Effector memory CD8-positive, alpha-beta T cell (primary cell): Measurements from ENCODE around the gene PCK1.

Experiments
- ATAC-seq: fragments of 150-1000 bp; cut with Tn5 transposase; replicated peaks from 2 replicates; pipeline ENCODE4 v1.10.0; 2021; ENCODE audit warnings: mild to moderate bottlenecking, moderate library complexity
- DNase-seq, 3 experiments: peaks; one replicate each; pipeline ENCODE4 v3.0.0; 2021
- H3K27ac Mint-ChIP-seq, 2 donors: one replicate each; pipeline ENCODE4 v1.8.0; 2022; ENCODE audit warnings: mild to moderate bottlenecking in 2 of 2, mixed read lengths in 2 of 2, moderate library complexity in 2 of 2
- H3K27me3 Mint-ChIP-seq, 2 donors: one replicate each; pipeline ENCODE4 v1.8.0; 2022; ENCODE audit warnings: mixed read lengths in 2 of 2
- H3K36me3 Mint-ChIP-seq: one replicate; pipeline ENCODE4 v1.8.0; 2022; ENCODE audit warnings: mild to moderate bottlenecking, moderate library complexity, mixed read lengths; ENCODE audit not compliant: insufficient read depth
- H3K4me1 Mint-ChIP-seq, 2 donors: one replicate each; pipeline ENCODE4 v1.8.0; 2022; ENCODE audit warnings: low read depth in 2 of 2, mixed read lengths in 2 of 2
- H3K4me3 Mint-ChIP-seq, 2 donors: one replicate each; pipeline ENCODE4 v1.8.0; 2022; ENCODE audit warnings: mild to moderate bottlenecking in 2 of 2, mixed read lengths in 2 of 2, moderate library complexity in 2 of 2
- H3K9me3 Mint-ChIP-seq, 2 donors: one replicate each; pipeline ENCODE4 v1.8.0; 2022; ENCODE audit warnings: mixed read lengths in 2 of 2

Gene PCK1

DNA sequence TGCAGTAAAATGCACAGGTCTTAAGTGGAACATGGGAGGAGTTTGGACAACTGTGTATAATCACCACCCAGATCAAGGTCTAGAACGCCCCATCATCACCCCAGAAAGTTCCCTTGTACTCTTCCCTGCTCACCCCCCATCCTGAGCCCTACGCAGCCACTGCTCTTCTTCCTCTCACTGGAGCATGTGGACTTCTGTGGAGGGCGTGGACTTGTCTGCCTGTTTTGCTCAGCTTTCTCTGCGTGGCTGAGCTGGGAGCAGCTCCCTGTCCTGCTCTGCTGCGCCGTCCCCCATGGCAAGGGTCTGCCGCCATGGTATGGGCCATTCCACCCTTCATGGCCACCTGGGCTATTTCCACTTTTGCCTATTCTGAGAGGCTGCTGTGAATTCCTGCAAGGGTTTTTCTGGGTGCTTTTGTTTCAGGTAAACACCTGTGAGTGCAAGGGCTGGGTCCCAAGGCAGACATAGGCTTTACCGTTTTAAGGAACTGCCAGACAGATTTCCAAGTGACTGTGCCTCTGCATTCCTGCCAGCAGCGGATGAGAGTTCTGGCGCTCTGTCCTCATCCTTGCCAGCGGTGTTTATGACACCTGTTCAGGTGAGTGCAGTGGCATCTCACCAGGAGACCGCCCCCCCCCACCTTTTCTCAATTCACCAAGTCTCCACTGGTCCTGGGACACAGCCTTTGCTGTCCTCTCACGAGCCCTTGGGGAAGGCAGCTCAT, 19.7 kb downstream of the PCK1 start:
- Mint-ChIP-seq H3K27ac (no peak overlapping the region), H3K9me3 (no peaks in the 10 kb centered on the region), H3K4me3 (no peak overlapping the region), H3K36me3 (no peaks in the 10 kb centered on the region), H3K4me1 (peaks cover 0 to 1% of the 10 kb centered on the region in 2 donors), H3K27me3 (peaks cover 62 to 76% of the 10 kb centered on the region in 2 donors)
- DNase-seq = no peak
- no peak for ATAC-seq

DNA sequence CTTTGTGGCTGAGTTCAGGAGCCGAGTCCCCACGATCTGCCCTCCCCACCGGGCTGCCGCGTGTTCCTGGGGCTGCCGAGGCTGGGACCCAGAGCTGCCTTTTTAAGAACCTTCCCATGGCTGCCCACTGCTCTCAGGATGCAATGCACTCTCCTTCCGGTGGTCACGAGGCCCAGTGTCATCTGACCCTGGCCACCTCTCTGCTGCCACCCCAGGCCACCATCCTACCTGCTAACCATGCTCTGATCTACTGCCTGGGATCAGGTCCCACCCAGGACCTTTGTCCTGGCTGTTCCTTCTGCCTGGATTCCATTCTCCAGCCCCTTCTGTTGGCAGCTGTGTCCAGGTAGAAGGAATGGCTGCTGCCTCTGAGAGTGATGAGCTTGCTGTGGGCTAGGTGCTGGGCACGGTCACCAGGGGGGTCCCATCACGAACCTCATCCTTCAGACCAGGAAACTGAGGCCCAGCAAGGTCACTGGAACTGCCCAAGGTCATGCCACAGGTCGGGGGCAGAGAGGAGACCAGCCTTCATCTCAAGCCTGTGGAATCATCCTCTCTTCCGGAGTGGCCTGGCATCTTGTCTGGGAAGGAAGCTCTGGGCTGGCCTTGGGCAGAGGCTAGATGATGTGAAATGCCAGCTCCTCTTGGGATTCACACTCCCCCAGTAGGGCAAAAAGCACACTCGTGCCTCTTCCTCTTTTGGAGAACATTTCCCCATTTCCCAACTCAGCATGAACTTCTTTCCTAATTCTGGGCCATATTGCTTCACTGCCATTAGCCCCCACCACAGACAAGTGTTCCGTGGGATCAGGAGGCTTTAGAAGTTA, 20.5 kb downstream of the PCK1 start:
- H3K27ac Mint-ChIP-seq = no peak overlapping the region

DNA sequence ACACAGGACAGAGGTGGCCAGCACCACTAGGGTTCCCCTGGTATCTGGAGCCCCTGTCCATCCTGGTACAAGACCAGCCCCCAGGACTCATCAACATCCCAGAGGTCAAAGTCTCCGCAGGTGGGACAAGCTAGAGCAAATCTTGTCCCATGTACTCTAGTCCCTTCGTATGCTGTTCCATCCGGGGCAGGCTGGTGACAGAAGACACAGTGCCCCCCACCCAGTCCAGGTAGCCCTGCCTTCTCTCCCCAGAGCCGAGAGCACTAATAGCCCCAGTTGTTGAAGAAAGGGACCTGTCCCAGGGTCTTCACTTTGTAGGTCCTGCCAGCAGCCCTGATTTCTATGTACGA, 21.1 kb downstream of the PCK1 start:
- Mint-ChIP-seq H3K27me3 (peaks cover 66 to 83% of the 10 kb centered on the region in 2 donors), H3K4me3 (no peak overlapping the region), H3K4me1 (peaks cover 0 to 1% of the 10 kb centered on the region in 2 donors), H3K27ac (no peak overlapping the region), H3K36me3 (no peaks in the 10 kb centered on the region), H3K9me3 (no peaks in the 10 kb centered on the region)
- ATAC-seq (no peak), DNase-seq (no peak)

More for the DNA sequence above, 20.5 kb downstream of the PCK1 start:
- no peak for DNase-seq
- no peak overlapping the region for H3K4me3 Mint-ChIP-seq
- peaks cover 0 to 1% of the 10 kb centered on the region in 2 donors for H3K4me1 Mint-ChIP-seq
- no peak for ATAC-seq
- no peaks in the 10 kb centered on the region for H3K9me3 Mint-ChIP-seq
- H3K27me3 Mint-ChIP-seq = peaks cover 66 to 83% of the 10 kb centered on the region in 2 donors
- no peaks in the 10 kb centered on the region for H3K36me3 Mint-ChIP-seq

DNA sequence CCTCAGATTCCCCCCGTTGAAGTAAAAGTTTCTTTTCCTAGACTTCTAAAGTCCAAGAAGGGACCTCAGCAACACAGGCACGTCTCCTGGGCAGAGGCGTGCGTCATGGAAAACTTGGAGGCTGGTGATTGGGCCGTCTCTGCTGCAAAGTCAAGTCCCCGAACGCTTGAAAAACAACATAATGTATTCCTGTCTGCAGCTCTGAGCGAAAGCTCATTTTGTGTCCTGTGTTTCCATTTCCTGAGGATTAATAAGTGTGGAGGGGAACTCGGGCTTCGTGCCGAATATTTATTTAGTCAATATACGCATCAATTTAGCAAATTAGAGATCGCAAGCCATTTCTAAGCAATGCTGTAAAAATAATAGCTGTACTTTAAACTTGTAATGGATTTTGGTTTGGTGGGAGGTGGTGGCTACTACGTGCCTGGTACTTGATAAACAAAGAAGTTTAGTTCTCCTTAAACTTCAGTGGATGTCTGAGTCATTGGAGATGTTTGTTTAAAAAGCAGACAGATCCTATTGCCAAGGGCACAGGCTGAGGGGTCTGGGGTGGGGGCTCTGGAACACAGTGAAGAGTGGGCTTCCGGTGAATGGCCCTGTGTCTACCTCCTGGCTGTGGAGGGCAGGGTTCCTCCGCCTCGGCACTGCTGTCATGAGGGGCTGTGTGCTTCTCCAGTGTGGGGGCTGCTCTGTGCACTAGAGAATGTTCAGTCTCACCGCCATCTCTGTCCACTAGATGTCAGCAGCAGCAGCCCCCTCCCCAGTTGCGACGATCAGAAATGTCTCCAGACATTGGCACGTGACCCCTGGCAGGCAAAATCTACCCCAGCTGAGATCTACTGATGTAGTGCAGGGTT, 21.8 kb downstream of the PCK1 start:
- Mint-ChIP-seq H3K27me3 (peaks cover 66 to 83% of the 10 kb centered on the region in 2 donors), H3K27ac (no peak overlapping the region), H3K36me3 (no peaks in the 10 kb centered on the region), H3K9me3 (no peaks in the 10 kb centered on the region), H3K4me3 (no peak overlapping the region), H3K4me1 (peaks cover 0 to 1% of the 10 kb centered on the region in 2 donors)
- DNase-seq (no peak), ATAC-seq (no peak)

- no peaks in the 10 kb centered on the region for H3K36me3 Mint-ChIP-seq
- ATAC-seq (no peak), DNase-seq (no peak)
- H3K27me3 Mint-ChIP-seq = peaks cover 66 to 75% of the 10 kb centered on the region in 2 donors
- H3K9me3 Mint-ChIP-seq = no peaks in the 10 kb centered on the region
- no peak overlapping the region for H3K4me3 Mint-ChIP-seq
- no peak overlapping the region for H3K27ac Mint-ChIP-seq
- H3K4me1 Mint-ChIP-seq = peaks cover 0 to 1% of the 10 kb centered on the region in 2 donors
Observed at GRCh38 chr20:57583289-57584257, 22.7 kb downstream of the PCK1 start.

DNA sequence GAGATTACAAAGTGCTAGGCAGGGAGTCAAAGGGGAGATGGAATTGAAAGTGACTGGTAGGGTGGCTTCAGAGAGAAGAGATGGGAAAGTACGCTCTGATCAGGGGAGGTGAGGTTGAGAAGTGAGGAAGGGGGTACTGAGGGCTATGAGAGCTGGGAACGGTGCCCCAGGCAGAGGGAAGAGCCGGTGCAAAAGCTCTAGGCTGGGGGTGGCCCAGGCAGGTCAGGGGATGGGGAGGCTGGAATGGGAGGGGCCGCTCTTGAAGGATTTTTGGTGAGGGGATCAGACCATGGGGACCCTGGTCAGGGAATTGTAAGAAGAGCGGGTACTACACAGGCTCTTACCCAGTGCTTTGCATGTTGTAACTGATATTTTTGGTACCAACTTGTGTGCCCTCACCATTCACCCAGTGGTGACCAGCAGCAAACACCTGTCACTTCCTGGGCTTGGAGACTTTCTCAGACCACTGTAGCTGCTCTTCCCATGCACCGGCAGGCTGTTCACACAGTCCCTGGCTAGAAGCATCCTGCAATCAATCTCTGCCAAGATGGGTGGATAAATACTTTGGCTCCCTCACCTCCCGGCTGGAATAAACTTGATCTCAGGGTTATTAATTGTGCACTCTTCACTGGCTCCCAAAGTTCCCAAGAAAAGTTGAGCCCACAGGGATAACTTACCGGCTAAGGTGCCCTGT, 24.0 kb downstream of the PCK1 start:
- no peak overlapping the region for H3K4me3 Mint-ChIP-seq
- H3K27me3 Mint-ChIP-seq = peaks cover 61 to 67% of the 10 kb centered on the region in 2 donors
- H3K36me3 Mint-ChIP-seq = no peaks in the 10 kb centered on the region

DNA sequence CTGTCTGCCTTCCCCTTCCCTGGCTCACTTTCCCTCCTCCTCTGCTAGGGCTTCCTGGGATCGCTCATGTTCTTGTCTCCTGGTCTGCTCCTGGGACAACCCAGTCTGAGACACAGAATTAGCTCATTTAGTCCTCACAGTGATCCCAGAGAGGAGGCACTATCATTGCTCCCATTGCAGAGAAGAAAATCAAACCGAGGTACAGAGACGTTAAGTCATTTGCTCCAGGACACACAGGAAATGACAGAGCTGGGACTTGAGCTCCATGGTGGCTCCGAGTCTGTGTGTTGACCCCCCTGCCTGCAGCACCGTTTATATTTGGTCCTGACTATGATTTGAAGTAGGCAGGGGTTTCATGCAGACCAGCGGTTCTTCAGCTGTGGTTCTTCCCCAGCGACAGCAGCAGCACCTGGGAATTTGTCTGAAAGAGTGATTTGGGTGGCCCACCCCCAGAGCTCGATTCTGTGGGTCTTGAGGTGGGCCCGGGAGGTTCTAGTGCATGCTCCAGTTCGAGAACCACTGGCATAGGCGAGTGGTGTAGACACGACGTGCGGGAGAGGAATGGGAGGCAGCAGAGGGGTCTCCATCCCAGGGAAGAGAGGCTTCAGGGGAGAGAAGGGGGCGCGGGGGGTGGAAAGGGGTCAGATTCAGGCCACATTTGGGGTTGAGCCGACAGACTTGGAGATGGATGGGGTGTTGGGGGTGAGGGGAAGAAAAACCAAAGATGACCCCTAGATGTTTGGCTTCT, 24.7 kb downstream of the PCK1 start:
- no peak for DNase-seq
- Mint-ChIP-seq H3K9me3 (no peaks in the 10 kb centered on the region), H3K4me1 (no peaks in the 10 kb centered on the region), H3K27ac (no peak overlapping the region), H3K4me3 (no peak overlapping the region), H3K36me3 (no peaks in the 10 kb centered on the region), H3K27me3 (peaks cover 54 to 67% of the 10 kb centered on the region in 2 donors)
- no peak for ATAC-seq

More for the DNA sequence above, 24.0 kb downstream of the PCK1 start:
- ATAC-seq = no peak
- no peak for DNase-seq
- no peaks in the 10 kb centered on the region for H3K9me3 Mint-ChIP-seq
- no peak overlapping the region for H3K27ac Mint-ChIP-seq
- peaks cover 0 to 1% of the 10 kb centered on the region in 2 donors for H3K4me1 Mint-ChIP-seq

DNA sequence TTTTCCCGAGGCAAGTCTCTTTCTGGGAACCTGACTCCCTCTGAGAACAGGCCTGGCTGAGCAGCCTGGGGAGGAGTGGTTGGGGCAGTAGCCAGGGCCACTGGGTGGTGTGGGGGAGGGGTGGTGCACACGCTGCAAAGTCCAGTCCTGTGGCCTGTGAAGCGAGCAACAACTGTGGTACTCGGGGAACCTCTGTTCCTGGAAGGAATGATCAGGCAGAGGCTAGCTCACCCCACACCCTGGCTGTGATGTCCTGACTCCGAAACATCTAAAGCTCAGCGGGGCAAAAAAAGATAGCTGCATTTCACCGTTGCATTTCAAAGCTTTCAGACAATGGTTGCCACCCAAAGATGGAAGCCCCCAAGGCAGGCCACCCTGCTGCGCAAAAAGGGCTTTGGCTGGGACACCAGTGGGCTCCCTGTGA, 25.5 kb downstream of the PCK1 start:
- Mint-ChIP-seq H3K4me1 (no peaks in the 10 kb centered on the region), H3K4me3 (no peak overlapping the region), H3K9me3 (no peaks in the 10 kb centered on the region), H3K36me3 (no peaks in the 10 kb centered on the region), H3K27me3 (peaks cover 51 to 67% of the 10 kb centered on the region in 2 donors), H3K27ac (no peak overlapping the region)
- ATAC-seq (no peak), DNase-seq (no peak)

- Mint-ChIP-seq H3K27ac (no peak overlapping the region), H3K27me3 (peaks cover 50 to 67% of the 10 kb centered on the region in 2 donors), H3K4me3 (no peak overlapping the region), H3K36me3 (no peaks in the 10 kb centered on the region), H3K4me1 (no peaks in the 10 kb centered on the region), H3K9me3 (no peaks in the 10 kb centered on the region)
- ATAC-seq (no peak), DNase-seq (no peak)
Observed at GRCh38 chr20:57586943-57587277, 26.0 kb downstream of the PCK1 start.

- Mint-ChIP-seq H3K27ac (no peak overlapping the region), H3K4me3 (no peak overlapping the region), H3K4me1 (no peaks in the 10 kb centered on the region), H3K27me3 (peaks cover 44 to 63% of the 10 kb centered on the region in 2 donors), H3K9me3 (no peaks in the 10 kb centered on the region), H3K36me3 (no peaks in the 10 kb centered on the region)
- ATAC-seq = no peak
- DNase-seq = no peak
Observed at GRCh38 chr20:57587278-57587988, 26.5 kb downstream of the PCK1 start.

GRCh38 chr20:57587989-57588377, 27.1 kb downstream of the PCK1 start:
- no peaks in the 10 kb centered on the region for H3K36me3 Mint-ChIP-seq
- no peak for ATAC-seq
- H3K4me3 Mint-ChIP-seq = no peak overlapping the region
- H3K4me1 Mint-ChIP-seq = no peaks in the 10 kb centered on the region
- no peak for DNase-seq
- H3K9me3 Mint-ChIP-seq = no peaks in the 10 kb centered on the region
- H3K27ac Mint-ChIP-seq = no peak overlapping the region
- peaks cover 39 to 57% of the 10 kb centered on the region in 2 donors for H3K27me3 Mint-ChIP-seq
